Measurements from ENCODE around the gene KCNH6. TPM values are rescaled to one million over a fixed set of nuclear protein-coding genes. Genes with fewer than 3 reads are reported as not detected.
A peak's percentile ranks its signal among the peaks of the same experiment; 100 is the strongest.

KCNH6 gene
- total RNA-seq, 4 donors from 2014 or later = not detected

DNA sequence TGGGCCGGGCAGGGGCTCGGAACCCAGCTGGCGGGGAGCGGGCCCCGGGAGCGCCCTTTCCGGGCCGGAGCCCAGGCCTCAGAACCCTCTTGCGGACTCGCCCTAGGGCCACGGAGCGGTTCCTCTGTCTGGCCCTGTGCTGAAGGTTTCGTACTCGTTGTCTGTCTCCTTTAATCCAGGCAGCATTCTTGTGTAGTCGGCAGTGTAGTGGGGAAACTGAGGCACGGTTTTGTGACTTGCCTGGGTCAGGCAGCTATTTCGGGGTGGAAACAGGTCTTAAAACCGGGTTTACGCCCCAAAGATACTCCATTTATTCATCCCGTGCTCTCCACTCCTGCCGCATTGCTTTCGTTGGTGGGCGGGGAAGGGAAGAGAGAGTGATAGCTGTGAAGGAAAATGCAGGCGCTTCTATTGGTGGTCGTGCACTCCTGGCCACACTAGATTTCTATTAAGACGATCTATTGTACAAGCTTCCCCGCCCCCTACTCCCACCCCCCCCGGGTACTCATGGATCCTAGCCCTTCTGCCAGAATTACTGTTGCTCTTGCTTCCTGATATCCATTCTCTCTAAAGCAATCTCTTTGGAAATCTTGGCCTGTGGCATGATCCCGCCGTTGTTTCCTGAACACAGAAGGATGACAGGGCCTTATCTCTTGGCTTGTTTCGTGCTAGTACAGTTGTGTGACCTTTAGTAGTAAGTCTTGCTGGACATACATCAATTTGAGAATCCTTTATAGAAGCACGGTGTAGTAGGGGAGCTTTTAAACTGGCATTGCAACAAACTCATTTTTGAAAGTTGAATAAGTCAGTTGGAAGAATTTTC is 27.9 kb downstream of the KCNH6 start:
- no peaks in the 10 kb centered on the region for H3K27me3 ChIP-seq
- no peaks in the 10 kb centered on the region for H3K9me3 ChIP-seq
- TF ChIP-seq, protein P1, sequence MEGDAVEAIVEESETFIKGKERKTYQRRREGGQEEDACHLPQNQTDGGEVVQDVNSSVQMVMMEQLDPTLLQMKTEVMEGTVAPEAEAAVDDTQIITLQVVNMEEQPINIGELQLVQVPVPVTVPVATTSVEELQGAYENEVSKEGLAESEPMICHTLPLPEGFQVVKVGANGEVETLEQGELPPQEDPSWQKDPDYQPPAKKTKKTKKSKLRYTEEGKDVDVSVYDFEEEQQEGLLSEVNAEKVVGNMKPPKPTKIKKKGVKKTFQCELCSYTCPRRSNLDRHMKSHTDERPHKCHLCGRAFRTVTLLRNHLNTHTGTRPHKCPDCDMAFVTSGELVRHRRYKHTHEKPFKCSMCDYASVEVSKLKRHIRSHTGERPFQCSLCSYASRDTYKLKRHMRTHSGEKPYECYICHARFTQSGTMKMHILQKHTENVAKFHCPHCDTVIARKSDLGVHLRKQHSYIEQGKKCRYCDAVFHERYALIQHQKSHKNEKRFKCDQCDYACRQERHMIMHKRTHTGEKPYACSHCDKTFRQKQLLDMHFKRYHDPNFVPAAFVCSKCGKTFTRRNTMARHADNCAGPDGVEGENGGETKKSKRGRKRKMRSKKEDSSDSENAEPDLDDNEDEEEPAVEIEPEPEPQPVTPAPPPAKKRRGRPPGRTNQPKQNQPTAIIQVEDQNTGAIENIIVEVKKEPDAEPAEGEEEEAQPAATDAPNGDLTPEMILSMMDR (IDR thresholded peaks at IDR 0.05) = no peak
- peak overlapping the region; percentile 61 to 90 for H3K4me3 ChIP-seq
- H3K36me3 ChIP-seq = no peaks in the 10 kb centered on the region
- H3K4me1 ChIP-seq = peaks cover 0 to 12% of the 10 kb centered on the region in 2 donors
- no peak for DNase-seq
- H3K27ac ChIP-seq = peak overlapping the region; percentile 73 to 83
- intact Hi-C loops (cut with DNase I; ENCODE audit: low total_unique reads) = no loop called here

DNA sequence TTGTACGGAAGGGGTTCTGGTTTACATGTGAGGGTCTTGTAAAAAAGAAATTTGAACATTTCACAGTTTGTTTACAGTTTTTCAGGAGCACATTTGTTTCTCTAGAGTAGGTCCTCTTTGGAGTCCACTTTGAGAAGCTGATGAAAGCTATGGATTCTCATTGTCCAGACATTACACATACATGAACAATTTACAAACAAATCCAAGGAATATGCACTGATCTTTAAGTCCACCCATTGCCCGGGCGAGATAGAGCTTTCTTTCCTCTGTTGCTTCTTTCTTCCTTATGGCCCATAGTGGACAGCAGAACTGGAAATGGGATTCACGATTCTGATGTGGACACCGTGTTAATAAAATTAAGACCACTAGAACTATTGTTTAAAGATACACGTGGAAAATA is 29.1 kb downstream of the KCNH6 start:
- TF ChIP-seq POLR2A (IDR thresholded peaks at IDR 0.05) = no peak
- TF ChIP-seq, protein P1 (IDR thresholded peaks at IDR 0.05) = no peak
- intact Hi-C loops (cut with DNase I; ENCODE audit: low total_unique reads) = no loop called here
- no peak for DNase-seq
- Histone ChIP-seq H3K4me1 (peaks cover 0 to 12% of the 10 kb centered on the region in 2 donors), H3K27ac (no peak overlapping the region), H3K27me3 (no peaks in the 10 kb centered on the region), H3K9me3 (no peaks in the 10 kb centered on the region), H3K4me3 (peak overlapping the region; percentile 61 to 90), H3K36me3 (no peaks in the 10 kb centered on the region)

DNA sequence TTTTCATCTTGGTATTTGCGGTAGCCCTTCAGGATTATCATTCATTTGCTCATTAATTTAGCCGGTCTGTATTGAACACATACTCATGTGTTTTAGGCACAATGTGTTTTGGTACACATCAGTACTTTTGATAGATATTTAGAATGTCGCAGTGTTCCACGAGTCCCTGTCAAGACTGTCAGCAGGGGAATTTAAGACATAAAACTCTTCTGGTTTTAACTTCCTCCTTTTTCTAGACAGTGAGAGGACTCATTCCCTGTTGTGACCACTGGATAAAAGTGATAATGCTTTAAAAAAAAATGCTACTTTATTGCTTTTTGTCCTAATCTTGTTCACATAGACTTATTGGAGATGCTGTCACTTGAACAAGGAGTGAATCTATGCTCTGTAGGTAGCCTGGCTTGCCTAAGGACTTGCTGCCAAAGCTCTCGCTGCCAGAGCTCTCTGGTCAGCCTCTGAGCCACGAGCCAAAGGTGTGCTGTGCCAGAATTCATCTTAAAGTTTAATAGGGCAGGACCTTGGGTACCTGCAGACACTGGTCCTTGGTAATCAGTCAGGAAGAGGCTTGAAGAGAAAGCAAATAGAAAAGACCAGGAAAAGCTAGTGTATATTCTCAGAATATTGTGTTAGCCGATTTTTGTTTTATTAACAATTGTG is 32.5 kb downstream of the KCNH6 start:
- H3K36me3 ChIP-seq = no peaks in the 10 kb centered on the region
- H3K27me3 ChIP-seq = no peaks in the 10 kb centered on the region
- intact Hi-C loops (cut with DNase I; ENCODE audit: low total_unique reads) = no loop called here
- no peak for DNase-seq
- no peak overlapping the region for H3K27ac ChIP-seq
- no peaks in the 10 kb centered on the region for H3K9me3 ChIP-seq
- no peak overlapping the region for H3K4me3 ChIP-seq
- H3K4me1 ChIP-seq = peaks cover 0 to 12% of the 10 kb centered on the region in 2 donors
- TF ChIP-seq, protein P1 (IDR thresholded peaks at IDR 0.05) = no peak
- TF ChIP-seq POLR2A (IDR thresholded peaks at IDR 0.05) = no peak

DNA sequence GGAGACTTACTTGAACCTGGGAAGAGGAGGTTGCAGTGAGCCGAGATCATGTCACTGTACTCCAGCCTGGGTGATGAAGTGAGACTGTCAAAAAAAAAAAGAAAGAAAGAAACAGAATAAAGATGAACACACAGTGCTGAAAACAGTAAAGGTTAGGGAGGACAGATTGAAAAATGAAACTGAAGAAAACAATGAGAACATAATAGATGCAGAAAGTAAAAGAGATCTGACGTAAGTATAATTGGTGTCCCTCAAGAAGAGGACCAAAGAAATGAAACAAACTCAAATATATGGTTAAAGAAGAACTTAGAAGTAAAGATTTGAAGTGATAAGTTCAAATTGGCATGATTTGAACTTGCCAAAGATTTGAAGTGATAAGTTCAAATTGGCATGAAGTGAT is 34.3 kb downstream of the KCNH6 start:
- Histone ChIP-seq H3K4me1 (peaks cover 0 to 6% of the 10 kb centered on the region in 2 donors), H3K4me3 (no peak overlapping the region), H3K36me3 (no peaks in the 10 kb centered on the region), H3K27me3 (no peaks in the 10 kb centered on the region), H3K27ac (no peak overlapping the region), H3K9me3 (no peaks in the 10 kb centered on the region)
- no peak for DNase-seq
- intact Hi-C loops (cut with DNase I; ENCODE audit: low total_unique reads) = no loop called here
- TF ChIP-seq, protein P1 (IDR thresholded peaks at IDR 0.05) = no peak
- no peak for TF ChIP-seq POLR2A (IDR thresholded peaks at IDR 0.05)

DNA sequence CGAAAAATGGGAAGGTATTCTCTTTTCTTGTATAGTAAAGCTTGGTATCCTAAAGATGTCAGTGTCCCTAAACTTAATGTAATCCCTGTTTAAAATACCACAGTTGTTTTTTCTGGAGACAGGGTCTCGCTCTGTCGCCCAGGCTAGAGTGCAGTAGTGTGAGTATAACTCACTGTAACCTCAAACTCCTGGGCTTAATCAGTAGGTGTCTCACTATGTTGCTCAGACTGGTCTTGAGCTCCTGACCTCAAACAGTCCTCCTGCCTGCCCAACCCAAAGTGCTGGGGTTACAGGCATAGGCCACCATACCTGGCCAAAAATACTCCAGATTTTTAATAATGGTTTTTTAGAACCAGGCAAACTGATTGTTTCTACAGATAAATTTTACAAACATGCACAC is 35.3 kb downstream of the KCNH6 start:
- no peaks in the 10 kb centered on the region for H3K36me3 ChIP-seq
- intact Hi-C loops (cut with DNase I; ENCODE audit: low total_unique reads) = no loop called here
- H3K4me3 ChIP-seq = no peak overlapping the region
- TF ChIP-seq, protein P1 (IDR thresholded peaks at IDR 0.05) = no peak
- TF ChIP-seq POLR2A (IDR thresholded peaks at IDR 0.05) = no peak
- no peak overlapping the region for H3K27ac ChIP-seq
- DNase-seq = no peak
- H3K4me1 ChIP-seq = no peaks in the 10 kb centered on the region
- no peaks in the 10 kb centered on the region for H3K9me3 ChIP-seq
- H3K27me3 ChIP-seq = no peaks in the 10 kb centered on the region
